ENCODE measurements around the gene HERPUD1. TPM values are rescaled to one million over a fixed set of nuclear protein-coding genes. Genes with fewer than 3 reads are reported as not detected.

Gene HERPUD1
- total and polyA plus RNA-seq, 2 of the 13 experiments (the other 11 are each of a cell fraction or from before 2014, with no cell fraction given), result 96.2 to 323 TPM

DNA sequence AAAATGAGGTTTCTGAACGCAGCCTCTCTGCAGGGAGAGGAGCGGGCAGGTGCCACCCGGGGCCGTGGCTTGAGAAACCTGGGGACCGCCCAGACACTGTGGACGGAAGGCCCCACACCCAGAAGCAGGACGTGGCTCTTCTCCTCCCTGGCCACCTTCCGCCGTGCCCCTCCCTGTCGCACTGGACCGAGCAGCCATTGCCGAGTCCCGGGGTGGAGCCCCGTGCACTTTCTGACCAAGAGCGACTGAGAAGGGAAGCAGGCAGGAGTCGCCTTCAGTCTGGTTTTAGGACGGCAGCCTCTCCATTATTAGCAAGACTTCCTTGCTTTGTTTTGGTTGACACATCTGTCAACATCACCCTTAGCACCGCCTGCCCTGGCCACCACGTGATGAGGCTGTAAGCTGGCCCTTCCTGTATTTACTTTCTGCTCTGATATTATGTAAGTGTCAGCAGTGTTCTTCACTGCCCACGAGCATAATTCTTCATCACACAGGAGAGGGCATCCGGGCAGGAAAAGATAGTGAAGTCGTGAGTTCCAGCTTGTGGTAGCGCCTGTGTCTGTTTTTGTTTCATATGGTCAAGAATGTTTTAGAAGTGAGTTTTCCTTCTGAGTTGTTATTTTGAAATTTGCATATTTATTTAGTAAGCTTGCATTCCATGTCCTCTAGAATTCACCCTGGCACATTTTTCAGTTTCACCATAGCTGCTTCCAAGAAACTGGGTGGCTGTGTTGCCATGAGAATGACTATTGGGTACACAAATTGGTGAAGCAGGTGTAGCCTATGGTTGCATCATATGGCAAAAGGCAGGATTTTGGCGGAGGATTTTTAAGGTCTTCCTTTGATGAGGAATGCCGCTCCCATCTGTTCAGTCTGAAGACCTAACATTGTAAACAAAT is 1.0 kb downstream of the HERPUD1 start (continued):
- 0 out of 2 replicates have a peak, but pooled peaks have one; percentile 35 for TF ChIP-seq ZNF451 (CRISPR knock-in tag; IDR thresholded peaks at IDR 0.05)
- TF ChIP-seq ZFY (CRISPR knock-in tag; IDR thresholded peaks at IDR 0.05), result no peak
- no peak for TF ChIP-seq SMC3 (IDR thresholded peaks at IDR 0.05; ENCODE audit: low read length)
- TF ChIP-seq ZMAT5 (CRISPR knock-in tag; IDR thresholded peaks at IDR 0.05; ENCODE audit: borderline replicate concordance, low read depth), result no peak
- TF ChIP-seq ZNF382 (CRISPR knock-in tag; IDR thresholded peaks at IDR 0.05; ENCODE audit: borderline replicate concordance), result no peak
- TF ChIP-seq HDAC6 (IDR thresholded peaks at IDR 0.05; ENCODE audit: low read depth, low read length), result no peak
- TF ChIP-seq NFE2L1 (CRISPR knock-in tag; IDR thresholded peaks at IDR 0.05; ENCODE audit: borderline replicate concordance), result no peak
- no peak for TF ChIP-seq ZNF567 (CRISPR knock-in tag; IDR thresholded peaks at IDR 0.05; ENCODE audit: borderline replicate concordance)
- TF ChIP-seq GATA4 (IDR thresholded peaks at IDR 0.05; ENCODE audit: borderline replicate concordance, low read depth), result 0 out of 2 replicates have a peak, but pooled peaks have one; percentile 47
- peak in 1 of 2 experiments; percentile 96; a peak in 2 of 4 replicates for TF ChIP-seq KLF16 (CRISPR knock-in tag; IDR thresholded peaks at IDR 0.05)
- TF ChIP-seq SIN3A (IDR thresholded peaks at IDR 0.05; ENCODE audit: borderline replicate concordance, low read depth, low read length), result peak; percentile 100
- no peak for TF ChIP-seq ZNF251 (CRISPR knock-in tag; IDR thresholded peaks at IDR 0.05)
- TF ChIP-seq ZFP36L1 (CRISPR knock-in tag; IDR thresholded peaks at IDR 0.05), result no peak
- TF ChIP-seq RNF219 (CRISPR knock-in tag; IDR thresholded peaks at IDR 0.05), result no peak; the same call in 1 of the 2 replicates
- TF ChIP-seq SALL1 (CRISPR knock-in tag; IDR thresholded peaks at IDR 0.05), result peak; percentile 76
- no peak for TF ChIP-seq SOX6 (IDR thresholded peaks at IDR 0.05)
- TF ChIP-seq SOX6 (CRISPR knock-in tag; IDR thresholded peaks at IDR 0.05), result peak; percentile 81
- TF ChIP-seq ZNF292 (CRISPR knock-in tag; IDR thresholded peaks at IDR 0.05; ENCODE audit: borderline replicate concordance, low read depth), result peak; percentile 28; the same call in 1 of the 2 replicates
- TF ChIP-seq PAXIP1 (CRISPR knock-in tag; conservative IDR thresholded peaks at IDR 0.05), result peak; percentile 62
- peak; percentile 72; the same call in 1 of the 2 replicates for TF ChIP-seq HMG20A (CRISPR knock-in tag; IDR thresholded peaks at IDR 0.05; ENCODE audit: borderline replicate concordance)
- TF ChIP-seq ZNF34 (CRISPR knock-in tag; IDR thresholded peaks at IDR 0.05; ENCODE audit: borderline replicate concordance), result no peak
- TF ChIP-seq ZSCAN30 (CRISPR knock-in tag; IDR thresholded peaks at IDR 0.05), result no peak
- no peak for TF ChIP-seq ZNF737 (CRISPR knock-in tag; IDR thresholded peaks at IDR 0.05; ENCODE audit: borderline replicate concordance)
